DMS 273 treated with DMSO at 0.1 percent for 48 hours (cell line): ENCODE data around the gene UTS2B.
A peak's percentile ranks its signal among the peaks of the same experiment; 100 is the strongest.

Experiments used
- DNase-seq: peaks from one replicate; lab custom pipeline; 2025; lab: John Stamatoyannopoulos, UW

Gene UTS2B, protein sequence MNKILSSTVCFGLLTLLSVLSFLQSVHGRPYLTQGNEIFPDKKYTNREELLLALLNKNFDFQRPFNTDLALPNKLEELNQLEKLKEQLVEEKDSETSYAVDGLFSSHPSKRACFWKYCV

DNA sequence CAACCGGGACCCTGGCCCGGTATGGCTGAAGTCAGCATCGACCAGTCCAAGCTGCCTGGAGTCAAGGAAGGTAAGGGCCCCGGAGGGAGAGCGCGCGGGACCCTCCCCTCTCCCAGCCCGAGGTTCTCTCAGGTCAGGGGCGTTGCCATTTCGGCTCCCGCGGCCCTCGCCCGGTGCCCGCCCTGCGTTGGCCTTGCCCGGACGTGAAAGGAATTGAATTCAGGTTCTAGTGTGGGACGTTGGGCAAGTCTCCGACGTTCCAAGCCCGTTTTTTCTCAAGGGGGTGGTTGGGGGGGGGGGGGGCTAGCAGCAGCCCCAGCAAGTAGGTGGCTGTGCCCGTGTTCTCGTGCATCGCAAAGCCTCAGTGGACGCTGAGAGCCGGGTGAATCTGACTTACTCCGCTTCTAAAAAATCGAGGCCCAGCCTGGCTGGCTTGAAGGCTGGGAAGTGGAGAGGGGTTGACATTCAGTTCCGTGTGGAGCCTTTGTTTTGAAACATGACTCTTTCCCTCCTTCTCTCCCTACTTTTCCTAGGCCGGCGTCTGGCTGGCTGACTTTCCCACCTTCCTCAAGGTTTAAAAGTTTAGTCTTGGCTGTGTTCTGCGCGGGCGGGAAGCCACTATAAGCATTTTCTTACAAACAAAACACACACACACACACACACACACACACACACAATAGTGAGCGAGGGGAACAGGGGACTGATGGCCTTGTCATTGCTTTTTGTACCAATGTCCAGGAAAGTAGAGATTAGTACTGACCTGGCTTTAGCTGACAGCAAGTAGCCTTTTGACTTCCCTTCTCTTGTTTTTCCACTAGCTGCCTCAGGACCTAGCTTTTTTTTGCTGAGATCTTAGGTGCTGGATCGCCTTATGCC, at the start of gene UTS2B:
TSS of gene UTS2B (minus strand) at position 873 of the 876 bp plus-strand sequence. CDS start 48,337 bp downstream, outside the sequence.
- DNase-seq = peak; percentile 17

- DNase-seq = no peak
Measured at GRCh38 chr3:191380001-191380400, 49.7 kb upstream of the UTS2B start.

GRCh38 chr3:191379446-191379845, 49.1 kb upstream of the UTS2B start:
- no peak for DNase-seq

DNA sequence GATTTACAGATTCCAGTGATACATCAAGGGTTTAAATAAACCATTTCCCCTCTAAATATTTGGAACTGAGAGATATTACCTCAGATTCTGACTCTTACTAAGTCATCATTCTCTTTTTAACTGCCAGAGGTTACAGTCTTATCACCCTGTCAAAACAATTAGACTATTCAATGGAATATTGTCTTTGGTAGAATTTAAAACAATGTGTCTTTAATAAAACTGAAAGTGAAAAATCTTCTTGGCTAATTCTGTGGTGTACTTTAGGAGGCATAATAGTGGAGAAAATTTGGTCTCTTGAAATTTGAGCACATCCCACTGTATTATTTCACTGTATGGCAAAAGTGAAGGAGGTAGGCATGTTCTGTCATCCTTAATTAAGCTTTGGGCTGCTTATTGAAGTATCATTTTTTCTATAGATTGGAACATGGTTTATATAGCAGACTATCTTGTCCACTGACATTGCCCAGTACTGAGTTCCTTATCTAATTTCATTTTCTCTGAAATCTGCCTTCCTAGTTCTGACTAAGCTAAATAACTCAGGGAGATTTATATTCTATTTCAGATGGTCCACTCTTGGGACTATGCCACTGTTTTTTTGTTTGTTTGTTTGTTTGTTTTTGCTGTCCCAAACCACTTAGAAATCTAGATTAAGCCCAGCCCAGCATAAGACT, 48.0 kb upstream of the UTS2B start:
- DNase-seq = no peak

DNA sequence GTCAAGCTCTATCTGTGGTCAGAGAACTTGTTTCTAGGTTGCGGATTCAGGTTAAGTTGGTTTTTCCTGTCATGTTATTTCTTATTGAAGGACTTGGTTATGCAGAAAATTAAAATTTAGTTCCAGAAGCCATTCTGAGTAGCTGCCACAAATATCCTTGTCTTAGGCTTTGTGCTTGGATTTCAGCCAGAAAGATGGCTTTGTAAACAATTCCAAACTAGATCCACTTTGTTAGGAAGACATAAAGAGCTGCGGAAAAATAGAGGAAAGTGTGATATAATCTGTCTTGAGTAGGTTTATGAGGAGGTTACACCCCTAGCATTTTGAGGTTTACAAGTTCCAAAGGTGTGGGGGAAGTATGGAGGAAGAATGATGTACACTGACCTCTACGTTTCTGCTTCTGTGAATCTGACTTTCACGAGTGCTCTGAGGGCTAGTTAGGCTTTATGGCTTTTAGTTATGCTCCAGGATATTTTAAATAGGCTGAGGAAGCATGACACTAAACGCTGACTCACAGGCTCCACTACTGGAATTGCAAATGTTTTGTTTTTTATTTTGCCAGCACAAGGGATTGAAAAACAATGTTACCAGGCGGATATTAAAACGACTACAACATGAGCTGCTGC, 46.3 kb upstream of the UTS2B start:
- DNase-seq = no peak

DNA sequence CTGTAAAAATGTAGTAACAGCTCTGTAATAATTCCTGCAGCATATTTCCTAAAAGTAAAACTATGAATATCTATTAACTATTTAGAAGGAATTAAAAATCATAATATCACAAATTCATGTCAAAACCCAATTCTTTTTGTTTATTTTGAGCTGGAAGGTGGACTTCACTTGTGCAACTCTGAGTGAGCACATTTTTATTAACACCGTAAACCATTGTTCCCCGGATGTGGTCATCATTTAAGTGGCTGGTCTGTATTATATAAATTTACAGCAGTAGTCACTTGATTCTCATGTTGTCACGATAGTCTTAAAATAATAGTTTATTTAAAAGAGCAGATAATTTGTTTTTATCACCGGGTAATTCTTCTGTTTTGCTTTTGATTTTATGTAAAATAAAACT, 43.0 kb upstream of the UTS2B start:
- DNase-seq = no peak

DNA sequence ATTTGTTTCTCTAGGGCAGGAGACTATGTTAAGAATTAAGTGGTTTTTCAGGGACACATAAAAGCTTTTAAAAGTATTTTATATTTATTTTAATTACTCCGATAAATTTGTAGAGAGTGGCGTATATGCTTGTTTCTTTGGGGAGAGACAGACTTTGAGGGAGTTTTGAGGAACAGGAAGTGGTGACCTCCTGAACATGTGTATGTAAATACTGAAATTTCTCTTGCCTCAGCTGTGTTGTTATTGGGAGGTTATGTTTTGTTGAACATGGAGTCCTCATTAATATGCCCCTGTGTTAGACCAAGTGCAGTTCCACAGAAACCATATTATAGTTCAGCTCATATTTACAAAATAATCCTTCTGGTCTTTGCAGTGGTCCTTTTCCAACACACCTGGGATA, 41.8 kb upstream of the UTS2B start:
- DNase-seq = no peak

DNA sequence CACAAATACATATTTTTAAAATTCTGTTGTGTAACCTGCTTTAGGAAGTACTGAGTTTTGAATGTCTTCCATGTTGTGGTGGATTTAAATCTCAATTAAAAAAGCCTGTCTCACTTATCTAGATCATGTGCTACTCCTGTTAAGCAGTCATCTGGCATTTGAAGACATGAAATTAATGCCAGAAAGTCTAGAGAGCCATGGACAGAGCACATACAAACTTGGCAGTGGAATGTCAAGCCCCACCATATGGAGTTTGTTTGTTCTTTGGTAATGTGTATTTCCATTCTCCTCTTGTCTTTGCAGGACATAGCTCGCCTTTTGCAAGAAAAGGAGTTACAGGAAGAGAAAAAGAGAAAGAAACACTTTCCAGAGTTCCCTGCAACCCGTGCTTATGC, 39.3 kb upstream of the UTS2B start:
- peak; percentile 26 for DNase-seq

- DNase-seq = no peak
Measured at GRCh38 chr3:191368755-191369615, 38.7 kb upstream of the UTS2B start.

- no peak for DNase-seq
Measured at GRCh38 chr3:191366675-191367074, 36.3 kb upstream of the UTS2B start.

DNA sequence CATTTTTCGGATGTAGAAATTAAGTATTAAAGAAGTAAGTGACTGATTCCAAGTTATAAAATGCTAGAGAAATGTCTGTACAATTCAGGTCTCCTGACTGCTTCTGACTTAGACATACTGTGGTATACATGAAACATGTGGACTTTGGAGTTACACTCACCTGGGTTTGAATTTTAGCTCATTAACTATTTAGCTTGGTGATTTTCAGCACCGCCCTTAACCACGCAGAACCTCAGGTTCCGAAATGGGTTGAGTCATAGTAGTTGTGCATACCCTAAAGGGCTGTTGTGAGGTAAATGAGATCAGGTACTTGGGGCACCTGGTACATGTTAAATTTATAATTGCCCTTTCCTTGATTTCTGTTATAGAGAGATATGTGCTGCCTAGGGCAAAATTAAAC, 32.9 kb upstream of the UTS2B start:
- DNase-seq = no peak

GRCh38 chr3:191362524-191363090, 32.3 kb upstream of the UTS2B start:
- no peak for DNase-seq

- DNase-seq = no peak
Measured at GRCh38 chr3:191362037-191362436, 31.7 kb upstream of the UTS2B start.

DNA sequence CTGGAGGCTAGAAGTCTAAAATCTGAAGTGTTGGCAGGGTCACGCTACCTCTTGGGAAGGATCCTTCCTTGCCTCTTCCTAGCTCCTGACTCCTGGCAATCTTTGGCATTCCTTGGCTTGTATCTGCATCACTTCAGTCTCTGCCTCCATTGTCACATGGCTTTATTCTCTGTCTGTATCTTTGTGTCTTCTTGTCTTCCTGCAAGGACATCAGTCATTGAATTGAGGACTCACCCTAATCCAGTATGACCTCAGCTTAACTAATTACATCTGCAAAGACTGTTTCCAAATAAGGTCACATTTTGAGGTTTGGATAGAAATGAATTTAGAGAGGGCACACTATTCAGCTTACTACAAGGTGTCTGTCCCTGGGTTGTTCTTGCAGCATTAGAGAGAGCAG, 31.1 kb upstream of the UTS2B start:
- DNase-seq = no peak

DNA sequence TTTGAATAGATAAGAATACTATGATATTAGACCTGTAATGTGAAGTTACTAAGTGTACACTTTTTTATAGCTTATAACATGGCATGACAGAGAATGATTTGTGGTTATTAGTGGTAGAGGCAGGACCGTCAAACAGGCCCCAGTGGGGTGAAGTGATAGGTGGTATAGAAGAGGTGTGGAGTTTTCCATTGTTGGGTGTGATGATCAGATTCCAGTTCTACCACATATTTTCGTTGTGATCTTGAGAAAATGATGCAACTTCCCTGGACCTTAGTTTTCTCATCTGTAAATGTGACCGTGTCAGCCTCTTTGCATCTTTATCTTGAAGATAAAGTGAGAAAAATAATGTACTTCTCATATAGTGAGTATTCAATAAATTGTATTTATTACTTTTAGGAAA, 30.3 kb upstream of the UTS2B start:
- no peak for DNase-seq

DNA sequence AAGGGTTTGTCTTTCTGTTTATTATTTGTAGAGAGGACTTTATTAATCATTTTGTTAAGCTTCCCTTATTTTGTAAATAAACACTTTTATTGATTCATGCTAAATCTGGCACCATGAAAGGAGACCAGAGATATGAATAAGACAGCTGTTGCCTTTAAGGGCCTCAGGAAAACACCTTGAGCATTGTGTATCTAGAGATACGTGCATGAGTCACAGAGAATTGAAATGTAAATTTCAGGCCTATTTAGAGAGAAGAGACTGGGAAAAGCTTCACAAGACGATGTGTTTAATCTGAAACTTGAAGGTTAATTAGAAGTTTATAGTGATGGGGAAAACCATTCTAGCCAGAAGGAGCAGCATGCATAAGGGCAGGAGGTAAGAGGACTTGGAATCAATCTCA, 28.6 kb upstream of the UTS2B start:
- no peak for DNase-seq

GRCh38 chr3:191357909-191358308, 27.6 kb upstream of the UTS2B start:
- DNase-seq = no peak

GRCh38 chr3:191356631-191357439, 26.5 kb upstream of the UTS2B start:
- DNase-seq = no peak

- DNase-seq = no peak
Measured at GRCh38 chr3:191355406-191355805, 25.1 kb upstream of the UTS2B start.

- no peak for DNase-seq
Measured at GRCh38 chr3:191353022-191353777, 22.9 kb upstream of the UTS2B start.
